HepG2 (cell line): ENCODE data around the gene LENEP. TPM values are rescaled to one million over a fixed set of nuclear protein-coding genes. Genes with fewer than 3 reads are reported as not detected.

Experiments used
- ATAC-seq: fragments of 200-7000 bp; cut with Tn5 transposase; 3 replicates; pipeline ENCODE4 v1.9.1; 2020; ENCODE audit warnings: mild to moderate bottlenecking, moderate library complexity
- BruUV-seq: library from RNA; stranded (reverse); fragments of 400-500 nt; replicated peaks from 2 replicates; lab custom pipeline; 2021; lab: Mats Ljungman, UMichigan
- CTCF ChIA-PET: fragments of 300-600 bp; formaldehyde crosslinking; extraction: SDS; loops from one replicate; lab custom pipeline; 2021; ENCODE audit warnings: low total read pairs, inconsistent platforms, low intra/inter-chr PET ratio; lab: Yijun Ruan, JAX
- POLR2A ChIA-PET: fragments of 350-600 bp; sonication (Branson Sonifier 250); formaldehyde crosslinking; loops from one replicate; lab custom pipeline; 2020; ENCODE audit warnings: antibody characterized with exemption, inconsistent platforms; lab: Yijun Ruan, JAX
- DNase-seq: peaks from one replicate; pipeline ENCODE4 v3.0.0-alpha.2; 2015; ENCODE audit warnings: low spot score
- FAIRE-seq: peaks from 3 replicates; lab custom pipeline; 2011; peaks lifted over from hg19 to GRCh38; lab: Jason Lieb, UNC
- H2AFZ ChIP-seq: one replicate; pipeline ENCODE4 v1.6.1; 2011; ENCODE audit warnings: low read length, inconsistent platforms
- H3K27ac ChIP-seq: fragments of 300-600 bp; 3 replicates; pipeline ENCODE4 v1.8.0; 2011; ENCODE audit warnings: mixed run types, mild to moderate bottlenecking, mixed read lengths, low read length, inconsistent platforms; ENCODE audit not compliant: insufficient read depth; ENCODE audit errors: extremely low read length
- H3K27me3 ChIP-seq, 2 experiments: fragments of 200-600 bp in 1 of 2; 2 replicates in 1 of 2; 3 replicates in 1 of 2; pipeline versions ENCODE4 v1.6.0 to v1.8.0; 2011; ENCODE audit warnings: low read length in 2 of 2, mild to moderate bottlenecking in 2 of 2, moderate library complexity in 2 of 2, inconsistent platforms in 1 of 2; ENCODE audit not compliant: insufficient read depth in 2 of 2, control insufficient read depth in 1 of 2
- H3K36me3 ChIP-seq, 2 experiments: fragments of 200-600 bp in 1 of 2; replicated peaks in 1 of 2; 2 replicates in 1 of 2; 3 replicates in 1 of 2; pipeline versions ENCODE4 v1.5.1 to v1.8.0; 2011; ENCODE audit warnings: low read length in 2 of 2, inconsistent platforms in 1 of 2; ENCODE audit not compliant: insufficient read depth in 2 of 2, control insufficient read depth in 1 of 2
- H3K4me1 ChIP-seq: 2 replicates; pipeline ENCODE4 v1.5.1; 2012; ENCODE audit warnings: low read length, inconsistent platforms; ENCODE audit not compliant: insufficient read depth
- H3K4me2 ChIP-seq: 2 replicates; pipeline ENCODE4 v1.6.0; 2011; ENCODE audit warnings: low read depth, low read length, inconsistent platforms
- H3K4me3 ChIP-seq, 3 experiments: fragments of 200-600 bp in 1 of 3; sonication (generic), shearing (Covaris generic) in 1 of 3; replicated peaks in 1 of 3; 2 replicates each; pipeline ENCODE4 v1.5.1; 2011 to 2016; ENCODE audit warnings: low read length in 3 of 3, inconsistent platforms in 2 of 3, low read depth in 2 of 3, mild to moderate bottlenecking in 2 of 3, control low read depth in 1 of 3, mixed read lengths in 1 of 3; ENCODE audit not compliant: insufficient read depth in 1 of 3
- H3K79me2 ChIP-seq: one replicate; pipeline ENCODE4 v1.6.1; 2011; ENCODE audit warnings: low read length, inconsistent platforms; ENCODE audit not compliant: insufficient read depth
- H3K9ac ChIP-seq: 2 replicates; pipeline ENCODE4 v1.6.0; 2011; ENCODE audit warnings: mild to moderate bottlenecking, low read depth, low read length, inconsistent platforms; ENCODE audit not compliant: insufficient read depth
- H3K9me3 ChIP-seq: 2 replicates; pipeline ENCODE4 v1.5.1; 2012; ENCODE audit warnings: mild to moderate bottlenecking, low read length
- H4K20me1 ChIP-seq: 2 replicates; pipeline ENCODE4 v1.6.0; 2011; ENCODE audit warnings: inconsistent platforms, mild to moderate bottlenecking, low read length, moderate library complexity; ENCODE audit not compliant: insufficient read depth
- KLF13 ChIP-seq: sonication (generic); formaldehyde crosslinking; IDR thresholded peaks from 2 replicates; pipeline ENCODE4 v1.4.0; 2020; ENCODE audit warnings: mild to moderate bottlenecking, missing genetic modification reagents
- MBD4 ChIP-seq: IDR thresholded peaks from 2 replicates; pipeline ENCODE4 v1.6.1; 2012; ENCODE audit warnings: low read length, inconsistent platforms, borderline replicate concordance
- PHF8 ChIP-seq: sonication (generic); formaldehyde crosslinking; IDR thresholded peaks from 2 replicates; pipeline ENCODE4 v1.5.0; 2020; ENCODE audit warnings: missing genetic modification reagents
- POLR2G ChIP-seq: fragments of 200-400 bp; formaldehyde crosslinking; IDR thresholded peaks from 2 replicates; pipeline ENCODE4 v1.6.1; 2018; ENCODE audit warnings: mild to moderate bottlenecking, low read depth, low read length, moderate library complexity
- RAD21 ChIP-seq: fragments of 450-650 bp; formaldehyde crosslinking; IDR thresholded peaks from 2 replicates; pipeline ENCODE4 v1.5.0; 2020; ENCODE audit warnings: mild to moderate bottlenecking
- RBM39 ChIP-seq: fragments of 200-400 bp; formaldehyde crosslinking; IDR thresholded peaks from one replicate; pipeline ENCODE4 v1.6.1; 2018; ENCODE audit warnings: antibody characterized with exemption, mild to moderate bottlenecking, low read depth, low read length; ENCODE audit not compliant: poor library complexity, severe bottlenecking
- STAG1 ChIP-seq: sonication (generic); formaldehyde crosslinking; IDR thresholded peaks from 2 replicates; pipeline ENCODE4 v1.4.0; 2020; ENCODE audit warnings: missing genetic modification reagents
- TARDBP ChIP-seq: sonication (generic); formaldehyde crosslinking; IDR thresholded peaks from 2 replicates; pipeline ENCODE4 v1.8.0; 2022; ENCODE audit warnings: mild to moderate bottlenecking, missing genetic modification reagents
- ZFAT ChIP-seq: sonication (generic); formaldehyde crosslinking; conservative IDR thresholded peaks from 2 replicates; pipeline ENCODE4 v1.8.1; 2023; ENCODE audit warnings: missing genetic modification reagents, inconsistent platforms
- ZMYM2 ChIP-seq: sonication (generic); formaldehyde crosslinking; IDR thresholded peaks from 2 replicates; pipeline ENCODE4 v1.8.0; 2022; ENCODE audit warnings: mild to moderate bottlenecking, missing genetic modification reagents
- ZNF24 ChIP-seq: fragments of 450-650 bp; IDR thresholded peaks from 2 replicates; pipeline ENCODE4 v1.6.1; 2017; ENCODE audit warnings: antibody characterized with exemption, mild to moderate bottlenecking
- ZNF451 ChIP-seq: sonication (generic); formaldehyde crosslinking; IDR thresholded peaks from 2 replicates; pipeline ENCODE4 v1.5.0; 2020; ENCODE audit warnings: mild to moderate bottlenecking, missing genetic modification reagents
- ZSCAN20 ChIP-seq: sonication (generic); formaldehyde crosslinking; IDR thresholded peaks from 2 replicates; pipeline ENCODE4 v1.4.0; 2020; ENCODE audit warnings: missing genetic modification reagents, mild to moderate bottlenecking, borderline replicate concordance
- WGBS: methylation state at CpG from one replicate; pipeline ENCODE4 v1.1.6; 2017; ENCODE audit warnings: low lambda C conversion rate; 5-methylcytosine and 5-hydroxymethylcytosine counted together
- in situ Hi-C: cut with HindIII; loops from 2 replicates; pipeline ENCODE4 v1.10.0; 2017; ENCODE audit warnings: low pct_unique_long_range_greater_than_20kb; ENCODE audit not compliant: extremely low pct_ligation_motif_present
- intact Hi-C: fragments of 100-400 bp; cut with micrococcal nuclease; formaldehyde crosslinking; loops from one replicate; pipeline ENCODE4 v1.10.0; 2022; ENCODE audit not compliant: unreplicated experiment
- polyA plus RNA-seq, 8 experiments: library from polyadenylated mRNA; depleted of rRNA in 3 of 8; stranded (reverse) in 7 of 8; unstranded in 1 of 8; fragments of >200 nt; fragmentation: Illumina TruSeq in 4 of 8; extraction: Trizol in 4 of 8; gene quantifications; 2 replicates each; pipeline versions ENCODE4 v1.2.1 to v1.2.3, GENCODE V29; 2011 to 2016; ENCODE audit warnings: low read depth in 4 of 8, missing spikeins in 1 of 8, mixed read lengths in 1 of 8; ENCODE audit not compliant: insufficient read depth in 1 of 8
- total RNA-seq, 5 experiments: library from RNA; depleted of rRNA; stranded (reverse); fragments of >200 nt; fragmentation: Illumina TruSeq; extraction: Trizol; gene quantifications; 2 replicates each; pipeline ENCODE4 v1.2.3, GENCODE V29; 2016; ENCODE audit warnings: low read depth in 1 of 5
- TF ChIP-seq, protein P1 (sequence below): sonication (generic); formaldehyde crosslinking; IDR thresholded peaks from 2 replicates; pipeline ENCODE4 v1.4.0; 2020; ENCODE audit warnings: missing genetic modification reagents
- TF ChIP-seq, protein P2 (sequence below): sonication (generic); formaldehyde crosslinking; IDR thresholded peaks from 2 replicates; pipeline ENCODE4 v1.5.0; 2020; ENCODE audit warnings: missing genetic modification reagents
- TF ChIP-seq, protein P3 (sequence below): sonication (generic); formaldehyde crosslinking; IDR thresholded peaks from 2 replicates; pipeline ENCODE4 v1.4.0; 2020; ENCODE audit warnings: missing genetic modification reagents, borderline replicate concordance

The LENEP gene
- total and polyA plus RNA-seq, 2 of the 13 experiments (the other 11 are each of a cell fraction or from before 2014, with no cell fraction given): 0.29 TPM; not detected in 1

DNA sequence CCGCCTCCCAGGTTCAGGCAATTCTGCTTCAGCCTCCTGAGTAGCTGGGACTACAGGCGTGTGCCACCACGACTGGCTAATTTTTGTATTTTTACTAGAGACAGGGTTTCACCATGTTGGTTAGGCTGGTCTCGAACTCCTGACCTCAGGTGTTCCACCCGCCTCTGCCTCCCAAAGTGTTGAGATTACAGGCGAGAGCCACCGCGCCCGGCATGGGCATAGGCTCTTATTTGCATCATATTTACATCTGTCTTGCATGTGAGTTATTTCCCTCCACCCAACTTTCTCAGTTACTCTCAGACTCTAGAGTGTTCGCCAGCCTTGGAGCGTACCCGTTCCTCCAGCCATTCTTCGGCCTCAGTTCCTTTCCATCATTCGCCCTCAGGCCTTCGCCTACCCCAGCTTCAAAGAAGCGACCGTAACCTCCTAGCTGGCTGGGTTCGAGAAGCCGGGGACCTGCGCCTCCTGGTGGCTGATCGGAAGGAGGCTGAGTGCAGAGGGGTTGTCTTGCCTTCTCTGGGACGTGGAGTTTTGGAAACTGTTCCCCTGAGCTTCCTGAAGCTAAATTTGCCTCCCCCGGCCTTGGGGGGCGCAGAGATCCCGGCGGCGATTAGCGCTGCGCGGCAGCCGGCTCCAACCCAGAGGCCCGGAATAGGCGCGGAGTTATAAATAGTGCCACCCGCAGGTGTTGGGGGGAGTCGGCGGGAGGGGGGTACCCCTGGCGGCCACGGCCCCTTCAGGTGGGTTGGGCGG is 5.6 kb downstream of the LENEP start (continued):
- TF ChIP-seq RAD21 (CRISPR knock-in tag) (peak; percentile 53; the same call in 1 of the 2 replicates), ZNF24 (no peak)

DNA sequence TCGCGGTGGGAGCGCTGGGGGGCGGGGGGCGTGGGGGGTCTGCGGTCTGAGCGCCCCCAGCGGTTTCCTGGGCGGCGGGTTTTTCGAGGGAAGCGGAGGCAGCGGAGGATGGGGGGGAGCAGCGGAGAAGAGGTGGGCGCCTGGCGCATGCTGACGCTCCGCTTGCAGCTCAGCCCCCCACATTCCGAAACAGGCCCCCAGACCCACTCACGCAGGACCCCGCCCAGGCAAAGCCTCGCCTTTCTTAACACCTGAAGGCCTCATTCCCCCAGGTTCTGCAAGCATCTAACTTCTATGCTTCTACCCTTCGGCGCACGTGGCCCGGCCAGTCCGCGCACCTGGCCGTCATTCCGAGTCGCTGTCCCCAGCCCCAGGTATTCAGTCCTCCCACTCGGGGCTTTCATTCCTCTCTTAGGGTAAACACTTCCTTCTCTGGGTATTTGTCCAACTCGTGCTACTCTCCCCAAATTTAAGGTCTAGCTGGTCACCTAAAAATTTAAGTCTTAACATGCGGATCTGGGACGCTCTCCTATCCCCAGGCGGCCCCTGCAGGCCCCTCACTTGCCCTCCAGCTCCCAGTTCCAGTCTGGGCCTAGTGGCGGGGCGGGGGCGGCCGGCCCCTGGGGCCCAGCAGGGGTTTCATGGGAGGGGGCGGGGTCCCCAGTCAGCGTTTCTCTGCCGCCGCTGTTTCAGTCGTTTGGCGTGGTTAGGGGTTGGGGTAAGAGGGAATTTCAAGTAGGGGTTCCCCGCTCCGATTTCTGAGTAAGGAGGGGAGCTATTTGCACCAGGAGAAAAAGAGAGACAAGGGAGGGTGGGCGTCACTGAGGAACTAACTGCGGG is 6.4 kb downstream of the LENEP start:
- intact Hi-C loops: loop anchor here (1.0 to 5.0 kb wide), 4 partner anchors 26 to 442 kb away; partner anchors contain the start of genes EFNA4, PYGO2 and UBE2Q1
- no TSS peak for BruUV-seq
- Histone ChIP-seq H3K79me2 (peaks cover 19% of the 10 kb centered on the region), H3K4me2 (peak overlapping the region; percentile 100), H3K9me3 (no peaks in the 10 kb centered on the region), H3K4me1 (peaks cover 26% of the 10 kb centered on the region), H2AFZ (no peak overlapping the region), H3K36me3 (no peaks in the 10 kb centered on the region), H3K27ac (peak overlapping the region; percentile 97), H3K9ac (peak overlapping the region; percentile 97), H3K4me3 (peak overlapping the region; percentile 72 to 86 (median 84)), H3K27me3 (no peaks in the 10 kb centered on the region; a peak in 1 of 5 replicates), H4K20me1 (no peaks in the 10 kb centered on the region)
- DNase-seq (peak; percentile 41), ATAC-seq (peak; percentile 7; the same call in 2 of the 3 replicates), FAIRE-seq (no peak)
- 44% methylated on average over 49 of the region's 50 CpGs for WGBS
- in situ Hi-C loops: loop anchor here (5.0 kb wide), 1 partner anchor 37 kb away; the partner anchor contains the start of gene PYGO2
- ChIA-PET POLR2A (interaction anchor here (0.8 to 6.7 kb wide), 17 partner anchors 10 to 127 kb away, joined by 3 to 90 read pairs (median 6); partner anchors contain the start of genes FLAD1, PBXIP1, PMVK and SHC1), CTCF (interaction anchor here (2.8 to 6.8 kb wide), 2 partner anchors 18 to 93 kb away, joined by 11 to 54 read pairs; no protein-coding TSS in a partner anchor)
- TF ChIP-seq MBD4: no peak
- no peak for TF ChIP-seq KLF13 (CRISPR knock-in tag)
- TF ChIP-seq, protein P1, sequence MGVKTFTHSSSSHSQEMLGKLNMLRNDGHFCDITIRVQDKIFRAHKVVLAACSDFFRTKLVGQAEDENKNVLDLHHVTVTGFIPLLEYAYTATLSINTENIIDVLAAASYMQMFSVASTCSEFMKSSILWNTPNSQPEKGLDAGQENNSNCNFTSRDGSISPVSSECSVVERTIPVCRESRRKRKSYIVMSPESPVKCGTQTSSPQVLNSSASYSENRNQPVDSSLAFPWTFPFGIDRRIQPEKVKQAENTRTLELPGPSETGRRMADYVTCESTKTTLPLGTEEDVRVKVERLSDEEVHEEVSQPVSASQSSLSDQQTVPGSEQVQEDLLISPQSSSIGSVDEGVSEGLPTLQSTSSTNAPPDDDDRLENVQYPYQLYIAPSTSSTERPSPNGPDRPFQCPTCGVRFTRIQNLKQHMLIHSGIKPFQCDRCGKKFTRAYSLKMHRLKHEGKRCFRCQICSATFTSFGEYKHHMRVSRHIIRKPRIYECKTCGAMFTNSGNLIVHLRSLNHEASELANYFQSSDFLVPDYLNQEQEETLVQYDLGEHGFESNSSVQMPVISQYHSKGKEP (CRISPR knock-in tag): no peak
- TF ChIP-seq POLR2G: peak; percentile 54; the same call in 1 of the 2 replicates
- TF ChIP-seq, protein P2, sequence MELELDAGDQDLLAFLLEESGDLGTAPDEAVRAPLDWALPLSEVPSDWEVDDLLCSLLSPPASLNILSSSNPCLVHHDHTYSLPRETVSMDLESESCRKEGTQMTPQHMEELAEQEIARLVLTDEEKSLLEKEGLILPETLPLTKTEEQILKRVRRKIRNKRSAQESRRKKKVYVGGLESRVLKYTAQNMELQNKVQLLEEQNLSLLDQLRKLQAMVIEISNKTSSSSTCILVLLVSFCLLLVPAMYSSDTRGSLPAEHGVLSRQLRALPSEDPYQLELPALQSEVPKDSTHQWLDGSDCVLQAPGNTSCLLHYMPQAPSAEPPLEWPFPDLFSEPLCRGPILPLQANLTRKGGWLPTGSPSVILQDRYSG (CRISPR knock-in tag): no peak
- TF ChIP-seq TARDBP (CRISPR knock-in tag): no peak; the same call in 1 of the 2 replicates
- no peak for TF ChIP-seq ZNF451 (CRISPR knock-in tag)
- TF ChIP-seq, protein P3, sequence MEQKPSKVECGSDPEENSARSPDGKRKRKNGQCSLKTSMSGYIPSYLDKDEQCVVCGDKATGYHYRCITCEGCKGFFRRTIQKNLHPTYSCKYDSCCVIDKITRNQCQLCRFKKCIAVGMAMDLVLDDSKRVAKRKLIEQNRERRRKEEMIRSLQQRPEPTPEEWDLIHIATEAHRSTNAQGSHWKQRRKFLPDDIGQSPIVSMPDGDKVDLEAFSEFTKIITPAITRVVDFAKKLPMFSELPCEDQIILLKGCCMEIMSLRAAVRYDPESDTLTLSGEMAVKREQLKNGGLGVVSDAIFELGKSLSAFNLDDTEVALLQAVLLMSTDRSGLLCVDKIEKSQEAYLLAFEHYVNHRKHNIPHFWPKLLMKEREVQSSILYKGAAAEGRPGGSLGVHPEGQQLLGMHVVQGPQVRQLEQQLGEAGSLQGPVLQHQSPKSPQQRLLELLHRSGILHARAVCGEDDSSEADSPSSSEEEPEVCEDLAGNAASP (CRISPR knock-in tag): peak; percentile 53; the same call in 1 of the 2 replicates
- no peak for TF ChIP-seq ZMYM2 (CRISPR knock-in tag)
- TF ChIP-seq STAG1 (CRISPR knock-in tag): no peak
- no peak for TF ChIP-seq ZFAT (CRISPR knock-in tag)
- TF ChIP-seq RBM39: no peak
- no peak for TF ChIP-seq ZSCAN20 (CRISPR knock-in tag)
- no peak; the same call in 1 of the 2 replicates for TF ChIP-seq PHF8 (CRISPR knock-in tag)
